Kidney capillary endothelial cell (primary cell): ENCODE results near the gene INTS6L.
"Not testable (repeated sequence)": the region's sequence is repeated elsewhere in the genome, so short reads cannot be mapped to it uniquely, and the experiment has no call there.

Source experiments
- DNase-seq: peaks from one replicate; pipeline ENCODE4 v3.0.0-alpha.2; 2018; ENCODE audit warnings: low spot score

Gene INTS6L

GRCh38 chrX:135605906-135606305 is 85.4 kb downstream of the INTS6L start:
- DNase-seq = no peak

GRCh38 chrX:135624408-135625204 is 104.1 kb downstream of the INTS6L start:
- not testable (repeated sequence) for DNase-seq

GRCh38 chrX:135625995-135626394 is 105.5 kb downstream of the INTS6L start:
- no peak for DNase-seq

GRCh38 chrX:135629342-135629741 is 108.9 kb downstream of the INTS6L start:
- DNase-seq = no peak
